Measurements from ENCODE around the gene SGMS2.

SGMS2 gene

GRCh38 chr4:107818301-107818910 lies 6.3 kb upstream of the SGMS2 start:
- no peak overlapping the region for H3K9ac ChIP-seq (ENCODE audit: low read length)
- DNase-seq: peak; percentile 42

GRCh38 chr4:107823870-107824349 lies 822 bp upstream of the SGMS2 start:
- no peaks in the 10 kb centered on the region for H3F3A ChIP-seq (ENCODE audit: insufficient read depth, low read length)
- H3K4me1 ChIP-seq (ENCODE audit: low read length): peaks cover 5% of the 10 kb centered on the region; the same call in 1 of the 2 replicates
- no peaks in the 10 kb centered on the region for H4K20me1 ChIP-seq (ENCODE audit: insufficient read depth, low read length)
- peak overlapping the region; percentile 59 for H3K4me3 ChIP-seq (ENCODE audit: low read length)
- H2AFZ ChIP-seq (ENCODE audit: low read length): peak overlapping the region; percentile 71
- H3K27me3 ChIP-seq (replicated peaks; ENCODE audit: insufficient read depth, low read length): no peaks in the 10 kb centered on the region
- TF ChIP-seq EZH2 (optimal IDR thresholded peaks at IDR 0.05; ENCODE audit: low read depth, low read length) (no peak), CTCF (IDR thresholded peaks at IDR 0.05; ENCODE audit: low read length) (no peak), EZH2phosphoT487 (IDR thresholded peaks at IDR 0.05; ENCODE audit: low read length) (no peak)
- H3K36me3 ChIP-seq (replicated peaks; ENCODE audit: insufficient read depth, low read length): no peaks in the 10 kb centered on the region
- no peak overlapping the region for H3K9ac ChIP-seq (ENCODE audit: low read length)
- H3K79me2 ChIP-seq (ENCODE audit: low read length): no peaks in the 10 kb centered on the region
- H3K27ac ChIP-seq (ENCODE audit: low read length): no peak overlapping the region
- DNase-seq: no peak
- peak overlapping the region; percentile 66 for H3K4me2 ChIP-seq (ENCODE audit: low read depth, low read length)
- H3K9me3 ChIP-seq (replicated peaks; ENCODE audit: insufficient read depth, low read length): no peaks in the 10 kb centered on the region
- no peaks in the 10 kb centered on the region for H3K9me2 ChIP-seq (replicated peaks; ENCODE audit: insufficient read depth, low read length)

More at GRCh38 chr4:107818301-107818910, 6.3 kb upstream of the SGMS2 start:
- TF ChIP-seq CTCF (IDR thresholded peaks at IDR 0.05; ENCODE audit: low read length) (no peak), EZH2phosphoT487 (IDR thresholded peaks at IDR 0.05; ENCODE audit: low read length) (no peak), EZH2 (optimal IDR thresholded peaks at IDR 0.05; ENCODE audit: low read depth, low read length) (no peak)
- H3K27me3 ChIP-seq (replicated peaks; ENCODE audit: insufficient read depth, low read length): no peaks in the 10 kb centered on the region
- no peaks in the 10 kb centered on the region for H3K9me2 ChIP-seq (replicated peaks; ENCODE audit: insufficient read depth, low read length)
- peak overlapping the region; percentile 33; the same call in 1 of the 2 replicates for H3K27ac ChIP-seq (ENCODE audit: low read length)
- H2AFZ ChIP-seq (ENCODE audit: low read length): no peak overlapping the region
- no peak overlapping the region for H3K4me3 ChIP-seq (ENCODE audit: low read length)
- H4K20me1 ChIP-seq (ENCODE audit: insufficient read depth, low read length): no peaks in the 10 kb centered on the region
- H3K36me3 ChIP-seq (replicated peaks; ENCODE audit: insufficient read depth, low read length): no peaks in the 10 kb centered on the region
- no peaks in the 10 kb centered on the region for H3K79me2 ChIP-seq (ENCODE audit: low read length)
- 0 out of 2 replicates have a peak overlapping the region, but pooled peaks have one; percentile 12 for H3K4me2 ChIP-seq (ENCODE audit: low read depth, low read length)
- H3K4me1 ChIP-seq (ENCODE audit: low read length): peaks cover 17% of the 10 kb centered on the region
- H3K9me3 ChIP-seq (replicated peaks; ENCODE audit: insufficient read depth, low read length): no peaks in the 10 kb centered on the region
- 0 out of 2 replicates have a peak, but pooled peaks cover 4% of the 10 kb centered on the region for H3F3A ChIP-seq (ENCODE audit: insufficient read depth, low read length)

GRCh38 chr4:107825072-107825824 lies 516 bp downstream of the SGMS2 start:
- H3K9me3 ChIP-seq (replicated peaks; ENCODE audit: insufficient read depth, low read length): no peaks in the 10 kb centered on the region
- H3K4me2 ChIP-seq (ENCODE audit: low read depth, low read length): peak overlapping the region; percentile 87
- peak overlapping the region; percentile 73 for H3K4me3 ChIP-seq (ENCODE audit: low read length)
- H3K9ac ChIP-seq (ENCODE audit: low read length): peak overlapping the region; percentile 47; the same call in 1 of the 2 replicates
- no peaks in the 10 kb centered on the region for H3K79me2 ChIP-seq (ENCODE audit: low read length)
- peak overlapping the region; percentile 90 for H2AFZ ChIP-seq (ENCODE audit: low read length)
- no peaks in the 10 kb centered on the region for H3K9me2 ChIP-seq (replicated peaks; ENCODE audit: insufficient read depth, low read length)
- H3F3A ChIP-seq (ENCODE audit: insufficient read depth, low read length): no peaks in the 10 kb centered on the region
- no peaks in the 10 kb centered on the region for H3K36me3 ChIP-seq (replicated peaks; ENCODE audit: insufficient read depth, low read length)
- no peak for DNase-seq
- no peaks in the 10 kb centered on the region for H3K27me3 ChIP-seq (replicated peaks; ENCODE audit: insufficient read depth, low read length)
- TF ChIP-seq CTCF (IDR thresholded peaks at IDR 0.05; ENCODE audit: low read length) (no peak), EZH2 (optimal IDR thresholded peaks at IDR 0.05; ENCODE audit: low read depth, low read length) (no peak), EZH2phosphoT487 (IDR thresholded peaks at IDR 0.05; ENCODE audit: low read length) (no peak)
- no peaks in the 10 kb centered on the region for H4K20me1 ChIP-seq (ENCODE audit: insufficient read depth, low read length)
- no peaks in the 10 kb centered on the region for H3K4me1 ChIP-seq (ENCODE audit: low read length)
- H3K27ac ChIP-seq (ENCODE audit: low read length): no peak overlapping the region
